ENCODE measurements around the gene CENPB.

DNA sequence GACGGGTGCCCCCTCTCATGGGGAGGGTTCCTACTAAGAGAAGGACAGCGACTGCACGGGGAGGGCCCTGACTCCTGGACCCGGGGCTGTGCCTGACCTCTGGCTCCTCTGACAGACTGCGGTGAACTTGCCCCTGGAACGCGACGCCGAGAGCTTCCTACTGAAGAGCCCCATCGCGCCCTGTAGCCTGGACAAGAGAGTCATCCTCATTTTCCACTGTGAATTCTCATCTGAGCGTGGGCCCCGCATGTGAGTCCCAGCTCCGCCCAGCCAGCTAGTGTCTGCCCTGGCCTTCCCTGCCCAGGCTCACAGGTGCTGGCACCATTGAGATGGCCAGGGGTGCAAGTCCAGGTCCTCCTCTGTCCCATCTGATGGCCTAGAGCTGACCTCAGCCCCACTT lies 16.7 kb upstream of the CENPB start:
- TF ChIP-seq, protein P1, sequence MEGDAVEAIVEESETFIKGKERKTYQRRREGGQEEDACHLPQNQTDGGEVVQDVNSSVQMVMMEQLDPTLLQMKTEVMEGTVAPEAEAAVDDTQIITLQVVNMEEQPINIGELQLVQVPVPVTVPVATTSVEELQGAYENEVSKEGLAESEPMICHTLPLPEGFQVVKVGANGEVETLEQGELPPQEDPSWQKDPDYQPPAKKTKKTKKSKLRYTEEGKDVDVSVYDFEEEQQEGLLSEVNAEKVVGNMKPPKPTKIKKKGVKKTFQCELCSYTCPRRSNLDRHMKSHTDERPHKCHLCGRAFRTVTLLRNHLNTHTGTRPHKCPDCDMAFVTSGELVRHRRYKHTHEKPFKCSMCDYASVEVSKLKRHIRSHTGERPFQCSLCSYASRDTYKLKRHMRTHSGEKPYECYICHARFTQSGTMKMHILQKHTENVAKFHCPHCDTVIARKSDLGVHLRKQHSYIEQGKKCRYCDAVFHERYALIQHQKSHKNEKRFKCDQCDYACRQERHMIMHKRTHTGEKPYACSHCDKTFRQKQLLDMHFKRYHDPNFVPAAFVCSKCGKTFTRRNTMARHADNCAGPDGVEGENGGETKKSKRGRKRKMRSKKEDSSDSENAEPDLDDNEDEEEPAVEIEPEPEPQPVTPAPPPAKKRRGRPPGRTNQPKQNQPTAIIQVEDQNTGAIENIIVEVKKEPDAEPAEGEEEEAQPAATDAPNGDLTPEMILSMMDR (optimal IDR thresholded peaks at IDR 0.05 in 1 of 3, IDR thresholded peaks at IDR 0.05 in 1 of 3, conservative IDR thresholded peaks at IDR 0.05 in 1 of 3; ENCODE audit: extremely low read depth in 1 of 3, insufficient read depth in 2 of 3, low read length in 3 of 3) = no peak
- no peak for TF ChIP-seq EZH2 (IDR thresholded peaks at IDR 0.05; ENCODE audit: low read length)

Data from keratinocyte (primary cell).